ENCODE data around the gene MACROD2.

GRCh38 chr20:15642676-15643075 lies 1647.4 kb downstream of the MACROD2 start:
- TF ChIP-seq YY1 (IDR thresholded peaks at IDR 0.05; ENCODE audit: insufficient read depth, insufficient read length) (no peak), SUZ12 (IDR thresholded peaks at IDR 0.05; ENCODE audit: extremely low read depth, insufficient read depth, insufficient read length) (no peak)
